Keratinocyte (primary cell): ENCODE measurements around the gene OR4Q2.

ENCODE experiments used
- CTCF ChIP-seq, 3 experiments: IDR thresholded peaks in 1 of 3; conservative IDR thresholded peaks in 1 of 3; optimal IDR thresholded peaks in 1 of 3; 2 replicates in 2 of 3; 3 replicates in 1 of 3; pipeline versions ENCODE3 to v1.5.1; 2011; ENCODE audit warnings: low read length in 3 of 3, mild to moderate bottlenecking in 3 of 3, moderate library complexity in 2 of 3, control low read depth in 1 of 3, inconsistent platforms in 1 of 3; ENCODE audit not compliant: insufficient read depth in 2 of 3; ENCODE audit errors: extremely low read depth in 1 of 3
- EZH2 ChIP-seq: IDR thresholded peaks from one replicate; pipeline ENCODE4 v1.6.1; 2012; ENCODE audit warnings: inconsistent platforms, mild to moderate bottlenecking, low read length, moderate library complexity

- TF ChIP-seq EZH2 (no peak), CTCF (optimal IDR thresholded peaks at IDR 0.05 in 1 of 3, IDR thresholded peaks at IDR 0.05 in 1 of 3, conservative IDR thresholded peaks at IDR 0.05 in 1 of 3; ENCODE audit: extremely low read depth in 1 of 3, insufficient read depth in 2 of 3, low read length in 3 of 3) (no peak)
Measured at GRCh38 chr14:20031058-20031457, 29.1 kb downstream of the OR4Q2 start.
